Measurements from ENCODE around the gene MPLKIP. TPM values are rescaled to one million over a fixed set of nuclear protein-coding genes. Genes with fewer than 3 reads are reported as not detected.
"Not testable (repeated sequence)": the region's sequence is repeated elsewhere in the genome, so short reads cannot be mapped to it uniquely, and the experiment has no call there.

MPLKIP gene
- total RNA-seq, 1 experiment from 2014 or later = 49.4 TPM

DNA sequence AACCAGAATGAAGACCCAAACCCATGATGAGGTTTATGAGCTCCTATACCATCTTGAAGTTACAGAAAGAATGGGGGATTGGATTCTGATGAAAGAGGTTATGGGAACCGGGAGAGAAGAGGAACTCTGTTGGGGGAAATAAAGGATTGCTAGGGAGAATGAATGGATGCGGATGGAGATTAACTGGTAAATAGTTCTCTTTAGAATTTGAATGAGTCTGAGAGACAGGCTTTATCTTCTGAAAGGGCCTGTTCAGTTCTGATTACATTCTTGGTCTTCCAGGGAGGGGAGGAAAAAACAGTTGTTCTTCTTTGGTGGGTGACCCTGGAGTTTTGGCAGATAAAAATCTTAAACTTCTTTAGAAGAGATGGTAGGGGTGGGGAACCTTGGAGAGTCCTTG lies 14.2 kb upstream of the MPLKIP start (continued):
- TF ChIP-seq YY1 (IDR thresholded peaks at IDR 0.05; ENCODE audit: extremely low read depth, insufficient replicate concordance, low read depth, low read length) = no peak
- TF ChIP-seq ZNF274 (IDR thresholded peaks at IDR 0.05; ENCODE audit: low read depth, low read length) = no peak
- no peak for TF ChIP-seq EZH2 (IDR thresholded peaks at IDR 0.05)
- TF ChIP-seq, protein P1, sequence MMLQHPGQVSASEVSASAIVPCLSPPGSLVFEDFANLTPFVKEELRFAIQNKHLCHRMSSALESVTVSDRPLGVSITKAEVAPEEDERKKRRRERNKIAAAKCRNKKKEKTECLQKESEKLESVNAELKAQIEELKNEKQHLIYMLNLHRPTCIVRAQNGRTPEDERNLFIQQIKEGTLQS (IDR thresholded peaks at IDR 0.05) = no peak
- no peak for TF ChIP-seq RAD21 (IDR thresholded peaks at IDR 0.05; ENCODE audit: low read depth)
- TF ChIP-seq POLR2AphosphoS5 (IDR thresholded peaks at IDR 0.05; ENCODE audit: low read depth, low read length) = no peak
- no peak for TF ChIP-seq EZH2phosphoT487 (IDR thresholded peaks at IDR 0.05; ENCODE audit: borderline replicate concordance)
- TF ChIP-seq, protein P2, sequence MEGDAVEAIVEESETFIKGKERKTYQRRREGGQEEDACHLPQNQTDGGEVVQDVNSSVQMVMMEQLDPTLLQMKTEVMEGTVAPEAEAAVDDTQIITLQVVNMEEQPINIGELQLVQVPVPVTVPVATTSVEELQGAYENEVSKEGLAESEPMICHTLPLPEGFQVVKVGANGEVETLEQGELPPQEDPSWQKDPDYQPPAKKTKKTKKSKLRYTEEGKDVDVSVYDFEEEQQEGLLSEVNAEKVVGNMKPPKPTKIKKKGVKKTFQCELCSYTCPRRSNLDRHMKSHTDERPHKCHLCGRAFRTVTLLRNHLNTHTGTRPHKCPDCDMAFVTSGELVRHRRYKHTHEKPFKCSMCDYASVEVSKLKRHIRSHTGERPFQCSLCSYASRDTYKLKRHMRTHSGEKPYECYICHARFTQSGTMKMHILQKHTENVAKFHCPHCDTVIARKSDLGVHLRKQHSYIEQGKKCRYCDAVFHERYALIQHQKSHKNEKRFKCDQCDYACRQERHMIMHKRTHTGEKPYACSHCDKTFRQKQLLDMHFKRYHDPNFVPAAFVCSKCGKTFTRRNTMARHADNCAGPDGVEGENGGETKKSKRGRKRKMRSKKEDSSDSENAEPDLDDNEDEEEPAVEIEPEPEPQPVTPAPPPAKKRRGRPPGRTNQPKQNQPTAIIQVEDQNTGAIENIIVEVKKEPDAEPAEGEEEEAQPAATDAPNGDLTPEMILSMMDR (IDR thresholded peaks at IDR 0.05 in 2 of 3, conservative IDR thresholded peaks at IDR 0.05 in 1 of 3; ENCODE audit: borderline replicate concordance in 1 of 3, insufficient read depth in 1 of 3, low read depth in 2 of 3, low read length in 2 of 3) = no peak
- no peak for TF ChIP-seq SIN3A (IDR thresholded peaks at IDR 0.05; ENCODE audit: low read depth)

DNA sequence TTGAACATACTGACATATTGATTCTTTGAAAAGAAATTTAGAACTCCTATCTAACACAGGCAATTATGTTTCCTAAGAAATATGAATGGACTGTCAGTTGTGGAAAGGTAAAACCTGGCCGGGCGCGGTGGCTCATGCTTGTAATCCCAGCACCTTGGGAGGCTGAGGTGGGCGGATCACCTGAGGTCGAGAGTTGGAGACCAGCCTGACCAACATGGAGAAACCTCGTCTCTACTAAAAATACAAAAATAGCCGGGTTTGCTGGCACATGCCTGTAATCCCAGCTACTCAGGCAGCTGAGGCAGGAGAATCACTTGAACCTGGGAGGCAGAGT lies 13.8 kb upstream of the MPLKIP start:
- RAD21 ChIA-PET (ENCODE audit: low non-redundant PET in 1 of 2, low total read pairs in 2 of 2, uncharacterized antibody in 2 of 2, unreplicated experiment in 2 of 2); H3K9ac ChIP-seq (ENCODE audit: low read length); H3K9me3 ChIP-seq (ENCODE audit: control insufficient read depth in 1 of 2, insufficient read depth in 1 of 2, low read depth in 1 of 2, low read length in 2 of 2); H4K20me1 ChIP-seq (ENCODE audit: insufficient read depth); ATAC-seq; DNase-seq (ENCODE audit: low read depth, low spot score); H3K27me3 ChIP-seq (ENCODE audit: insufficient read depth, low read length); H2AFZ ChIP-seq (ENCODE audit: low read depth, low read length, poor library complexity, severe bottlenecking); H3K4me3 ChIP-seq (replicated peaks in 1 of 2; ENCODE audit: low read depth in 1 of 2, low read length in 2 of 2); H3K4me1 ChIP-seq (ENCODE audit: control insufficient read depth in 1 of 2, insufficient read depth in 2 of 2, low read length in 2 of 2); H3K4me2 ChIP-seq (ENCODE audit: low read length); BruUV-seq (replicated peaks); POLR2A ChIA-PET; CTCF ChIA-PET; H3K9me2 ChIP-seq (ENCODE audit: insufficient read depth); intact Hi-C loops (cut with micrococcal nuclease); H3K27ac ChIP-seq (ENCODE audit: low read depth, low read length); H3K36me3 ChIP-seq (ENCODE audit: control insufficient read depth in 1 of 2, insufficient read depth in 2 of 2, low read length in 2 of 2); H3K79me2 ChIP-seq (ENCODE audit: insufficient read depth, low read length): not testable (repeated sequence)

All from HCT116 (cell line).